H1 (cell line): ENCODE data around the gene CLNS1A. TPM values are rescaled to one million over a fixed set of nuclear protein-coding genes. Genes with fewer than 3 reads are reported as not detected.

Source experiments
- CTCF ChIA-PET: fragments of 300-600 bp; sonication (Branson Sonifier 250); formaldehyde crosslinking; loops from one replicate; lab custom pipeline; 2021; ENCODE audit not compliant: partially characterized antibody; lab: Charles Lee
- POLR2A ChIA-PET: fragments of 300-600 bp; sonication (Branson Sonifier 250); formaldehyde crosslinking; loops from one replicate; lab custom pipeline; 2021; ENCODE audit warnings: inconsistent platforms; ENCODE audit not compliant: partially characterized antibody; lab: Charles Lee
- DNase-seq, 2 experiments: peaks; one replicate each; pipeline versions ENCODE4 v3.0.0 to v3.0.0-alpha.2; 2010 to 2022; ENCODE audit warnings: low spot score in 2 of 2, low read depth in 1 of 2, mixed read lengths in 1 of 2
- FAIRE-seq: peaks from 2 replicates; lab custom pipeline; 2011; peaks lifted over from hg19 to GRCh38; lab: Jason Lieb, UNC
- H2AFZ ChIP-seq: 2 replicates; pipeline ENCODE4 v1.8.1; 2012; ENCODE audit warnings: low read length, inconsistent platforms
- H2AK5ac ChIP-seq: 2 replicates; pipeline ENCODE4 v1.6.1; 2013; ENCODE audit warnings: low read depth, low read length
- H2BK120ac ChIP-seq: replicated peaks from 2 replicates; pipeline ENCODE3; 2013; ENCODE audit warnings: low read depth, low read length, inconsistent platforms
- H2BK12ac ChIP-seq: 2 replicates; pipeline ENCODE4 v1.6.1; 2013; ENCODE audit warnings: low read depth, low read length
- H2BK15ac ChIP-seq: 2 replicates; pipeline ENCODE4 v1.6.1; 2013; ENCODE audit warnings: low read length
- H2BK20ac ChIP-seq: 2 replicates; pipeline ENCODE4 v1.6.1; 2013; ENCODE audit warnings: low read length
- H2BK5ac ChIP-seq: 2 replicates; pipeline ENCODE4 v1.6.1; 2013; ENCODE audit warnings: low read depth, low read length
- H3K14ac ChIP-seq: 2 replicates; pipeline ENCODE4 v1.6.1; 2013; ENCODE audit warnings: inconsistent platforms; ENCODE audit not compliant: insufficient read length
- H3K18ac ChIP-seq: 2 replicates; pipeline ENCODE4 v1.6.1; 2013; ENCODE audit warnings: low read length; ENCODE audit errors: extremely low read depth
- H3K23ac ChIP-seq: 2 replicates; pipeline ENCODE4 v1.6.1; 2013; ENCODE audit warnings: inconsistent platforms; ENCODE audit not compliant: insufficient read length
- H3K23me2 ChIP-seq: 2 replicates; pipeline ENCODE4 v1.6.1; 2013; ENCODE audit warnings: low read depth, low read length
- H3K27ac ChIP-seq: 2 replicates; pipeline ENCODE4 v1.6.1; 2011; ENCODE audit warnings: low read depth, low read length, inconsistent platforms
- H3K27me3 ChIP-seq, 4 experiments: replicated peaks in 1 of 4; 1 replicate in 1 of 4; 2 replicates in 3 of 4; pipeline versions ENCODE4 v1.6.1 to v1.8.1; 2011 to 2013; ENCODE audit warnings: low read length in 3 of 4, mild to moderate bottlenecking in 3 of 4, inconsistent platforms in 2 of 4, mixed read lengths in 2 of 4, moderate library complexity in 1 of 4; ENCODE audit not compliant: control insufficient read depth in 3 of 4, insufficient read depth in 3 of 4; ENCODE audit errors: extremely low read depth in 1 of 4
- H3K36me3 ChIP-seq, 4 experiments: 2 replicates each; pipeline versions ENCODE4 v1.6.1 to v1.8.1; 2011 to 2013; ENCODE audit warnings: mild to moderate bottlenecking in 4 of 4, low read length in 3 of 4, moderate library complexity in 2 of 4, control low read depth in 1 of 4, inconsistent platforms in 1 of 4; ENCODE audit not compliant: insufficient read depth in 4 of 4, control insufficient read depth in 2 of 4
- H3K4ac ChIP-seq: replicated peaks from 2 replicates; pipeline ENCODE3; 2013; ENCODE audit warnings: low read length, low read depth, mixed read lengths, inconsistent platforms; ENCODE audit not compliant: insufficient read length
- H3K4me1 ChIP-seq, 4 experiments: replicated peaks in 1 of 4; 1 replicate in 1 of 4; 2 replicates in 3 of 4; pipeline versions ENCODE4 v1.6.1 to v1.8.1; 2011 to 2013; ENCODE audit warnings: low read length in 3 of 4, inconsistent platforms in 2 of 4, mixed read lengths in 1 of 4; ENCODE audit not compliant: insufficient read depth in 4 of 4, control insufficient read depth in 3 of 4
- H3K4me2 ChIP-seq, 2 experiments: 2 replicates each; pipeline versions ENCODE4 v1.6.1 to v1.8.1; 2011 to 2013; ENCODE audit warnings: low read depth in 2 of 2, low read length in 2 of 2, control low read depth in 1 of 2, inconsistent platforms in 1 of 2, mild to moderate bottlenecking in 1 of 2; ENCODE audit not compliant: insufficient read depth in 1 of 2
- H3K4me3 ChIP-seq, 4 experiments: fragments of 200-600, 300-600 bp in 1 of 4; sonication (generic), shearing (Covaris generic), sonication (Bioruptor Twin) in 1 of 4; 2 replicates each; pipeline versions ENCODE4 v1.5.1 to v1.8.1; 2011 to 2016; ENCODE audit warnings: low read length in 4 of 4, low read depth in 3 of 4, control low read depth in 2 of 4, inconsistent platforms in 2 of 4, mild to moderate bottlenecking in 2 of 4, mixed read lengths in 1 of 4, moderate library complexity in 1 of 4; ENCODE audit not compliant: insufficient read depth in 2 of 4; ENCODE audit errors: extremely low read depth in 1 of 4
- H3K56ac ChIP-seq: replicated peaks from 2 replicates; pipeline ENCODE3; 2013; ENCODE audit warnings: low read depth, mild to moderate bottlenecking, mixed read lengths, low read length, inconsistent platforms; ENCODE audit not compliant: insufficient read length
- H3K79me1 ChIP-seq: 2 replicates; pipeline ENCODE4 v1.6.1; 2013; ENCODE audit warnings: low read depth, low read length, control low read depth
- H3K79me2 ChIP-seq, 2 experiments: 2 replicates each; pipeline versions ENCODE4 v1.6.1 to v1.8.1; 2012 to 2013; ENCODE audit warnings: low read length in 2 of 2, mild to moderate bottlenecking in 2 of 2, inconsistent platforms in 1 of 2; ENCODE audit not compliant: insufficient read depth in 2 of 2, control insufficient read depth in 1 of 2
- H3K9ac ChIP-seq, 4 experiments: replicated peaks in 1 of 4; 1 replicate in 1 of 4; 2 replicates in 3 of 4; pipeline versions ENCODE4 v1.6.1 to v1.8.1; 2011 to 2013; ENCODE audit warnings: low read depth in 3 of 4, low read length in 3 of 4, control low read depth in 2 of 4, mild to moderate bottlenecking in 2 of 4, moderate library complexity in 2 of 4, inconsistent platforms in 1 of 4; ENCODE audit errors: extremely low read depth in 1 of 4
- H3K9me3 ChIP-seq, 2 experiments: 2 replicates each; pipeline versions ENCODE4 v1.6.1 to v1.8.1; 2012 to 2013; ENCODE audit warnings: mild to moderate bottlenecking in 2 of 2, moderate library complexity in 2 of 2, control low read depth in 1 of 2, inconsistent platforms in 1 of 2, low read depth in 1 of 2, low read length in 1 of 2, mixed read lengths in 1 of 2; ENCODE audit not compliant: insufficient read depth in 2 of 2
- H4K20me1 ChIP-seq, 2 experiments: replicated peaks in 1 of 2; 2 replicates each; pipeline versions ENCODE3 to v1.8.1; 2011 to 2013; ENCODE audit warnings: inconsistent platforms in 2 of 2, low read length in 2 of 2, mild to moderate bottlenecking in 1 of 2; ENCODE audit not compliant: insufficient read depth in 2 of 2, control insufficient read depth in 1 of 2
- H4K5ac ChIP-seq: 2 replicates; pipeline ENCODE4 v1.6.1; 2013; ENCODE audit warnings: low read length, low read depth, mixed read lengths, inconsistent platforms; ENCODE audit not compliant: insufficient read length
- H4K8ac ChIP-seq: 2 replicates; pipeline ENCODE4 v1.8.0; 2013; ENCODE audit warnings: mild to moderate bottlenecking, moderate library complexity, low read length, inconsistent platforms; ENCODE audit not compliant: insufficient read depth; ENCODE audit errors: extremely low read depth
- H4K91ac ChIP-seq: replicated peaks from 2 replicates; pipeline ENCODE3; 2013; ENCODE audit warnings: low read length, mixed read lengths, inconsistent platforms; ENCODE audit not compliant: insufficient read length
- JUN ChIP-seq: IDR thresholded peaks from 2 replicates; pipeline ENCODE4 v1.6.1; 2011; ENCODE audit warnings: low read depth, mild to moderate bottlenecking, improper control_type of control experiment, low read length
- KDM1A ChIP-seq: fragments of 200-600, 300-600 bp; sonication (generic); IDR thresholded peaks from 2 replicates; pipeline ENCODE4 v1.7.1; 2016; ENCODE audit warnings: mild to moderate bottlenecking, low read length, borderline replicate concordance
- NRF1 ChIP-seq: IDR thresholded peaks from 2 replicates; pipeline ENCODE4 v1.6.1; 2011; ENCODE audit warnings: mild to moderate bottlenecking, low read depth, low read length, improper control_type of control experiment
- WGBS, 2 experiments: shearing (Covaris generic) in 1 of 2; methylation state at CpG; one replicate each; pipeline versions ENCODE4 v1.1.6 to v1.1.7; 2013 to 2015; ENCODE audit warnings: low lambda C conversion rate in 2 of 2, mixed read lengths in 2 of 2, inconsistent platforms in 1 of 2, low coverage in 1 of 2, missing lambda C conversion rate in 1 of 2; ENCODE audit not compliant: insufficient replicate concordance in 2 of 2, insufficient coverage in 1 of 2, insufficient read length in 1 of 2; ENCODE audit errors: extremely low coverage in 1 of 2, missing lambda C conversion rate in 1 of 2; 5-methylcytosine and 5-hydroxymethylcytosine counted together
- polyA plus RNA-seq, 7 experiments: library from polyadenylated mRNA; depleted of rRNA in 3 of 7; stranded (reverse) in 5 of 7; unstranded in 2 of 7; fragments of >200 nt in 5 of 7; fragments of 200-250 nt in 2 of 7; gene quantifications; 1 replicate in 5 of 7; 2 replicates in 1 of 7; 4 replicates in 1 of 7; pipeline versions ENCODE4 v1.2.1 to v1.2.3, GENCODE V29; 2011 to 2013; ENCODE audit warnings: missing spikeins in 2 of 7, mixed read lengths in 2 of 7
- total RNA-seq: library from RNA; stranded (reverse); fragmentation: NEBNext Ultra II Directional; extraction: Animal tissue kit (Norgen Biotek cat#: 25700); gene quantifications from 2 replicates; pipeline ENCODE4 v1.2.1, GENCODE V29; 2021

The CLNS1A gene
- total and polyA plus RNA-seq, 2 of the 8 experiments (the other 6 are each of a cell fraction or from before 2014, with no cell fraction given), result 136 to 177 TPM

DNA sequence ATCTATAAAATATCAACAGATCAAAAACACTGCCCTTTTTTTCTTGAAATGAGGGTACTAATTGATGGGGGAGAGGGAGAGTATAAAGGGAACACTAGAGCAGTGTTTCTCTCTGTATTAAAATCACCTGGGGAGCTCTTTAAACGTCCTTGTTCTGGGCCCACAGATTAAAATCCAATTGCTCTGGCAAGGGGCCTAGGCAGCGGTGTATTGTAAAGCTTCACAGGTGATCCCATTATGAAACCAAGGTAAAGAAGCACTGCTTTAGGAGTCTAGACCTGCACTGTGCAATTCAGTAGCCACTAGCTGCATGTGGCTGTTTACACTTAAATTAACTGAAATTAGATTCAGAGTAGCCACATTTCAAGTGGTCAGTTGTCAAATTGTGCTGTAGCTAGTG lies 44.9 kb downstream of the CLNS1A start:
- POLR2A ChIA-PET, result interaction anchor here (1.1 to 2.3 kb wide), 3 partner anchors 10 to 397 kb away, joined by 3 to 11 read pairs (median 4); no protein-coding TSS in a partner anchor

More for the DNA sequence above, 44.9 kb downstream of the CLNS1A start:
- DNase-seq (no peak), FAIRE-seq (no peak)
- Histone ChIP-seq H2BK20ac (no peak overlapping the region), H2AFZ (no peak overlapping the region), H2AK5ac (no peak overlapping the region), H4K8ac (no peak overlapping the region), H4K91ac (no peak overlapping the region), H3K23ac (no peak overlapping the region), H3K18ac (no peak overlapping the region), H2BK12ac (no peak overlapping the region), H3K56ac (no peak overlapping the region), H3K4me1 (peaks cover 0 to 10% (median 5%) of the 10 kb centered on the region in 4 experiments; a peak in 5 of 7 replicates), H2BK15ac (no peak overlapping the region), H3K27ac (no peak overlapping the region), H2BK5ac (no peak overlapping the region), H3K79me1 (no peaks in the 10 kb centered on the region), H2BK120ac (no peak overlapping the region), H3K79me2 (no peaks in the 10 kb centered on the region), H3K9ac (no peak overlapping the region), H4K20me1 (peaks cover 0 to 4% of the 10 kb centered on the region in 2 experiments), H3K36me3 (no peaks in the 10 kb centered on the region; a peak in 1 of 8 replicates), H4K5ac (no peak overlapping the region), H3K4me2 (no peak overlapping the region), H3K4ac (no peak overlapping the region), H3K14ac (no peak overlapping the region), H3K9me3 (no peaks in the 10 kb centered on the region), H3K27me3 (peaks cover 0 to 5% (median 4%) of the 10 kb centered on the region in 4 experiments; a peak in 3 of 7 replicates), H3K23me2 (peaks cover 6% of the 10 kb centered on the region), H3K4me3 (no peak overlapping the region)
- TF ChIP-seq NRF1 (no peak), KDM1A (no peak), JUN (no peak)
- CTCF ChIA-PET, result interaction anchor here (1.4 to 2.1 kb wide), 2 partner anchors 26 to 36 kb away, joined by 3 to 7 read pairs; no protein-coding TSS in a partner anchor
- WGBS, 2 experiments, result 91% methylated on average over 2 of the region's 2 CpGs; no CpG with 5 or more reads in 1 of the 2 experiments
